Skeletal muscle tissue (tissue), 4 donors: Measurements from ENCODE around the gene CPNE6. TPM values are rescaled to one million over a fixed set of nuclear protein-coding genes. Genes with fewer than 3 reads are reported as not detected.
"Not testable (repeated sequence)": the region's sequence is repeated elsewhere in the genome, so short reads cannot be mapped to it uniquely, and the experiment has no call there.

ENCODE experiments used
- H3K27ac ChIP-seq: one replicate; pipeline ENCODE4 v1.7.0; 2013; ENCODE audit warnings: mild to moderate bottlenecking, low read depth, low read length, inconsistent platforms
- H3K27me3 ChIP-seq, 3 donors: one replicate each; pipeline ENCODE4 v1.7.0; 2013; ENCODE audit warnings: low read length in 3 of 3; ENCODE audit not compliant: control insufficient read depth in 3 of 3, insufficient read depth in 3 of 3
- H3K36me3 ChIP-seq, 3 donors: one replicate each; pipeline ENCODE4 v1.7.0; 2013; ENCODE audit warnings: low read length in 3 of 3; ENCODE audit not compliant: control insufficient read depth in 3 of 3, insufficient read depth in 3 of 3
- H3K4me1 ChIP-seq, 3 donors: one replicate each; pipeline ENCODE4 v1.7.0; 2013; ENCODE audit warnings: low read length in 3 of 3, mild to moderate bottlenecking in 3 of 3; ENCODE audit not compliant: control insufficient read depth in 3 of 3, insufficient read depth in 3 of 3
- H3K4me3 ChIP-seq, 3 donors: one replicate each; pipeline ENCODE4 v1.7.0; 2013; ENCODE audit warnings: low read length in 3 of 3
- H3K9ac ChIP-seq, 3 donors: one replicate each; pipeline ENCODE4 v1.7.0; 2013; ENCODE audit warnings: low read length in 3 of 3, mild to moderate bottlenecking in 3 of 3, moderate library complexity in 2 of 3, low read depth in 1 of 3
- H3K9me3 ChIP-seq, 3 donors: one replicate each; pipeline ENCODE4 v1.7.0; 2013; ENCODE audit warnings: low read length in 3 of 3; ENCODE audit not compliant: control insufficient read depth in 3 of 3
- total RNA-seq: library from RNA; depleted of rRNA; stranded (reverse); fragments of >200 nt; gene quantifications from one replicate; pipeline ENCODE4 v1.2.3, GENCODE V29; 2014
- donor health status: Osteomylitis.

CPNE6 gene
- total RNA-seq, 1 donor from 2014 or later: not detected

DNA sequence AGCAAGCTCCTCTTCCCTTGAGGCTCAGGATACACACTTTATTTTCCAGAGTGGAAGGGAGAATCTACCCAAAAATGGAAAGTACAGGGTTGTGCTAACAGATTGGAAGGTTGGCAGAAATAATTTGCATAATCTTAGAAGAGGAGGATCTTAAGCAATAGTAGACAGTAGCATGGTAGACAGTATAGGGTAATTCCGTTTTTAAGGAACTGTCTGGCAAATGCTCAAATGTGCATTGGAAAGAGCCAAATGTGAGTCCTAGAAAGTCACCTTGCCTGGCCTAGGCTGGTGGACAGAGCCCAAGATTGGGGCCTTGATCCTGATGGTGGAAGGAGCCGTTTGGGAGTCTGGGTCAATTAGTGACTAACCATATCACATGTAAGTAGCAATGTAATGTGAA lies 32.7 kb upstream of the CPNE6 start:
- no peak overlapping the region for H3K27ac ChIP-seq
- peaks cover 0 to 10% (median 3%) of the 10 kb centered on the region in 3 donors for H3K4me1 ChIP-seq
- H3K9me3 ChIP-seq: no peaks in the 10 kb centered on the region
- no peak overlapping the region for H3K4me3 ChIP-seq
- no peak overlapping the region for H3K9ac ChIP-seq
- H3K36me3 ChIP-seq: no peaks in the 10 kb centered on the region
- H3K27me3 ChIP-seq: peaks cover 0 to 3% (median 0%) of the 10 kb centered on the region in 3 donors

DNA sequence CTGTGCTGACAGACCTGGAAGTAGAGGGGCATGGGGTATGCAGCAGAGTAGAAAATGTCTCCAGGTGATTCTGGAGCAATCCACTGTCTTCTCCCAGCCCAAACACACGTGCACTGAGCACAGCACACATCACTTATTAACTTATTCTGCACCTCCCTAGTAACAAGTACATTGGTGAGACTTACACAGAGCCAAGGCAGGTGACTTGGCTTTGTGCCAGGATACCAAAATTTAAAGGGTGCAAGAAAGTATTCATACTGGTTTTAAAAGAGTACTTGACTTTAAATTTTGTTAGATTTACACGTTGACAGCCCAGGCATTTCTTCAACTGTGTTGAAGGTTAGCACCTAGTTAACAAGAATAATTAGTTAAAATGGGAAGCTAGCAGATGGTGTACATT lies 30.7 kb upstream of the CPNE6 start:
- no peaks in the 10 kb centered on the region for H3K36me3 ChIP-seq
- H3K27me3 ChIP-seq: peaks cover 0 to 3% (median 0%) of the 10 kb centered on the region in 3 donors
- H3K4me1 ChIP-seq: peaks cover 0 to 9% (median 2%) of the 10 kb centered on the region in 3 donors
- H3K9ac ChIP-seq: no peak overlapping the region
- H3K27ac ChIP-seq: no peak overlapping the region
- no peak overlapping the region for H3K4me3 ChIP-seq
- no peaks in the 10 kb centered on the region for H3K9me3 ChIP-seq

DNA sequence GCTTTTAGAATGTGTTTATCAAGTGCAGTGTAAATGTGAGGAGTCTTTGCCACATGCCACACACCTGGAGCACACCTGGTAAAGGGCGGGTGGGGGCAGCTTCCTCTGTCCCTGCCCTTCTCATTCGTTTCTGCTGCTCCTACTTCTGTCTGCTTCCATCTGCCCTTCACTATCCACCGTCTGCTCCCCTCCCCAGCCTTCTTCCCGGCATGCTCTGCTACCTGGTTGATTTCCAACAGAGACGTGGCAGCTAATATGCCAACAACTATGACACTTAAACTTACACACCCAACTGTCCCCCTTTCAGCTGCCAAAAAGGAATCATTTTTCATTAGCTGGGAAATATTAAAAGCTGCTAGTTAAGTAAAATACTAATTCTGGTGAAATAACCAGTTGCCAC lies 28.6 kb upstream of the CPNE6 start:
- H3K4me1 ChIP-seq: no peaks in the 10 kb centered on the region
- H3K27ac ChIP-seq: no peak overlapping the region
- H3K36me3 ChIP-seq: no peaks in the 10 kb centered on the region
- no peak overlapping the region for H3K4me3 ChIP-seq
- H3K9ac ChIP-seq: peak overlapping the region in 1 of 3 donors; percentile 51
- no peaks in the 10 kb centered on the region for H3K9me3 ChIP-seq
- H3K27me3 ChIP-seq: peaks cover 0 to 3% (median 0%) of the 10 kb centered on the region in 3 donors

DNA sequence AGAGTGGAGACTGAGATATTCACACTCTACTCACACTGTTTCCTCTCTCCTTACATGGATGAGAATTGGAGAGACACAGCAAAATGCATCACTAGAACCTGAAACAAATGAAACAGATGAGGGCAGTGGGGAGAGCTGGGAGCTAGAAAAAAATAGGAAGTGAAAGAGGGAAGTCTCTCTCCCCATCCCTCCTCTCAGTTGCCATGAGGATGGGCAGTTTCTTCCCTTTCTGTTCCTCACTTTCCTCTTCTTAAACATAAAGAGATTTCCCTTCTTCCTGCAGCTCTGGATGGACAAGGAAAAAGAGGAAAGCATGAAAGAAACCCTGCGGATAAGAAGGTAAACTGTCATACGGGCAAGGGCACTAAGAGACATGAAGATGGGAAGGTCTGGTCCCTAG lies 22.4 kb upstream of the CPNE6 start:
- H3K27ac ChIP-seq, H3K9me3 ChIP-seq, H3K36me3 ChIP-seq, H3K4me3 ChIP-seq, H3K9ac ChIP-seq: not testable (repeated sequence)
- Histone ChIP-seq H3K27me3 (peaks cover 5 to 12% (median 6%) of the 10 kb centered on the region in 3 donors), H3K4me1 (peaks cover 14 to 18% (median 15%) of the 10 kb centered on the region in 3 donors)

DNA sequence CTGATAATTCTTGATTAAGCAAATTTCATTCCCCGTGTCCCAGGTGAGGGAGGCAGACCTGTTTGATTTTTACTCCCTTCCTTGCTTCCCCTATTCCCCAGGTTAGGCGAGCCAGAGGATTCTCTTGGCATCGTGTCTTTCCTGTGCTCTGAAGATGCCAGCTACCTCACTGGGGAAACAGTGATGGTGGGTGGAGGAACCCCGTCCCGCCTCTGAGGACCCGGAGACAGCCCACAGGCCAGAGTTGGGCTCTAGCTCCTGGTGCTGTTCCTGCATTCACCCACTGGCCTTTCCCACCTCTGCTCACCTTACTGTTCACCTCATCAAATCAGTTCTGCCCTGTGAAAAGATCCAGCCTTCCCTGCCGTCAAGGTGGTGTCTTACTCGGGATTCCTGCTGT lies 20.6 kb upstream of the CPNE6 start:
- Histone ChIP-seq H3K27me3 (peaks cover 11 to 28% (median 16%) of the 10 kb centered on the region in 3 donors), H3K4me1 (peaks cover 14 to 18% (median 15%) of the 10 kb centered on the region in 3 donors)
- H3K9ac ChIP-seq, H3K36me3 ChIP-seq, H3K4me3 ChIP-seq, H3K27ac ChIP-seq, H3K9me3 ChIP-seq: not testable (repeated sequence)

DNA sequence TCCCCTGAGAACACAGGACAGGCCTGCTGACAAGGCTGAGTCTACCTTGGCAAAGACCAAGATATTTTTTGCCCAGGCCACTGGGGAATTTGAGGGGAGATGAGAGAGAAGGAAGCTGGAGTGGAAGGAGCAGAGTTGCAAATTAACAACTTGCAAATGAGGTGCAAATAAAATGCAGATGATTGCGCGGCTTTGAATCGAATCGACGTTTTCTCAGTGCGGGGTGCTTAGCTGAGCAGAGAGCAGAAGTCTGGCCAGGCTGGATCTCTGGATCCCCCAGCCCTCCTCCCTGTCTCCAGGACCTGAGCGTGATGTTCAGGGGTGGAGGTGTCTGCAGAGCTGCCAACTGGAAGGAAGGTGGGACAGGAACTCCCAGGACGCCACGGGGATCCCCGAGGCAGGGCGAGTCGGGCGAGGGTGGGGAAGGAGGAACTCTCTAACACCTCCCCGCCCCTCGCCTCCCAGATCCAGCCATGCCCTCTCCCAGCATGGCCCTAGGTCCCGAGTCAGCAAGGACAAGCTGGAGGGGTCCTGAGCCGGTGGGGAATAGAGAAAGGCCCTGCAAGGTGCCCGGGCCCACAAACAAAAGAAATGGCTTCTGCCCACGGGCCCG lies 20.1 kb upstream of the CPNE6 start:
- Histone ChIP-seq H3K9me3 (no peaks in the 10 kb centered on the region), H3K4me1 (peaks cover 14 to 18% (median 15%) of the 10 kb centered on the region in 3 donors), H3K36me3 (no peaks in the 10 kb centered on the region), H3K27ac (no peak overlapping the region), H3K9ac (peak overlapping the region; percentile 72 to 82 (median 81)), H3K27me3 (peaks cover 11 to 31% (median 16%) of the 10 kb centered on the region in 3 donors), H3K4me3 (peak overlapping the region; percentile 59 to 78 (median 78))

DNA sequence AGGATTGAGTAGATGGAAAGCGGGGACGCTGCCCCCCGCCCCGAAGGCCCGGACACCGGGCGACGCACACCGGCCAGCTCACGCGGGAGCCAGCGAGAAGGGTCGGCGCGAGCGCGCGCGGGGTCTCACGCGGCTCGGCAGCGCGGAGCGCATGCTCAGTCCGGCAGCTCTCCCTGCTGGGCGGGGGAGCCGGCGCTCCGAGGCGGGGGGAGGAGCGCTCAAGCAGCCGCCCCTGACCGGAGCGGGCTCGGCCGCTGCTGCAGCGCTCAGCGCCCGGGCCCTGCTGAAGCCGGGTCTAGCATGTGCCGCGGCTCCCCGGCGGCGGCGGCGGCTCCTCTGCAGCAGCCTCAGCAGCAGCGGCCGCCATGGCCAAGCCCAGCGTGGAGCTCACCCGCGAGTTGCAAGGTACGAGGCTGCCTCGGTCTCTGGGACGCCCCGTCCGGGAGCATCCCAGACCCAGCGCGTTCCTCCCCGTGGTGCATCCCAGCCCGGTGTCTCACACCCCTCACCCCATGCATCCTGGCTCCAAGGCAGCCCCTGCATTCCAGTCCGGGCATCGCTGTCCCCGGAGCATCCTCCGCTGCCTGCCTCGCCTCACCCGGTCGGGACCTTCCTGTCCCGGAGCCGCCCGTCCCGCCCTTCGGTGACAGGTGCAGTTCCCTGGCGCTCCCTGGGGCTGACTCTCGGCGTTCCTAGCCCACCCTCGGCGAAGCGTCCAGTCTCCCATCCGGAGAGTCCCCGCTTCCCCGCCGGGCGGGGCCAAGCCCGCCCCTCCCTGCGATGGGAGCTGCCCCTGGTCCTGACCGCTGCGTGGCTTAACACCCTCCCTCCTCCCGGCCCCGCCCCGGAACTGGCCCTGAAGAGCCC lies 19.3 kb upstream of the CPNE6 start, which contains the start of gene CARMIL3:
CARMIL3 (plus strand) TSS at position 221 of the 867 bp plus-strand sequence; CDS start at position 366, 145 bp downstream.
- H3K4me1 ChIP-seq: peaks cover 14 to 18% (median 15%) of the 10 kb centered on the region in 3 donors
- peak within 1 kb of the TSS; percentile 72 to 82 (median 81) for H3K9ac ChIP-seq
- H3K4me3 ChIP-seq: peak within 1 kb of the TSS; percentile 66 to 78 (median 78)
- no peaks in the 10 kb centered on the region for H3K36me3 ChIP-seq
- no peaks in the 10 kb centered on the region for H3K9me3 ChIP-seq
- no peak within 1 kb of the TSS for H3K27ac ChIP-seq
- H3K27me3 ChIP-seq: peaks cover 11 to 31% (median 16%) of the 10 kb centered on the region in 3 donors

DNA sequence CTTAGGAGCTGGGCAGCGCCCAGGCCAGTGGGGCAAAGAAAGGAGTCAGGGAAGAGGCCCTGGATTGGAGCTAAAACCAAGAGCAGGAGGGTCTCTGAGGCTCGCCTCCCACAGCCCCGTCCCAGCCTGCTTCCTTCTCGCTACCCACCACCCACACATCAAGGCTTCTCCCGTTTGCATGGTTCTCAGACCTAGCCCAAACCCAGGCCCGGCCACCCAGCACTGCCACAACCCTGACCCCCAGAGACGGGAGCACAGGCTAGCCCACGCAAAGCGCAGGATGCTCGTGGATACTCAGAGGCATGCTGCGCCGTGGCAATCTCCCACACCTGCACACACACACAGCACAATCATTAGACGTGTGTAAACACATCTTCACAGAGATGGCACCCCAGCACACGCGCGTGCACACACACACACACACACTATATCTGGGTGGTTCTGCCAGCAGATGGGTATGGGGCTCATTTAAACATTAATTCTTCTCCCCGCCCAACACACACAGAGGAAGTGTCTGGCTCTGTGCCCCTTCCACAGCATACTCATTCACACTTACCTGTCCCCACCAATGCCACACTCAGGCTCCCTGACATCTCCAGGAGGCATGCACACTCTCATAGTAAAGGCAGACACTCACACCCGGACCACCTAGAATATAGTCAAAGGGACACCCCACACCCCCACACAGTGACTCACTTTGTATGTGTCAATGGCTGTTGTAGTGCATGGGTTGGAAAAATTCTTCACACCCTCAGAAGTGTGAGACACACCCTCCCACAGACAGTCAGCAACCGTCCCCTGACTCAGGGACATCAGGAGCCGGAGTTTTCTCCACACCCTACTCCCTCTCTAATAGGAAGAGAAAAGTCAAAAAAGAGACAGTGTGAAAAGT lies 18.5 kb upstream of the CPNE6 start:
- Histone ChIP-seq H3K4me3 (peak overlapping the region in 2 of 3 donors; percentile 78), H3K36me3 (no peaks in the 10 kb centered on the region), H3K9me3 (no peaks in the 10 kb centered on the region), H3K4me1 (peaks cover 14 to 18% (median 15%) of the 10 kb centered on the region in 3 donors), H3K27ac (no peak overlapping the region), H3K27me3 (peaks cover 11 to 31% (median 16%) of the 10 kb centered on the region in 3 donors), H3K9ac (peak overlapping the region in 1 of 3 donors; percentile 53)

DNA sequence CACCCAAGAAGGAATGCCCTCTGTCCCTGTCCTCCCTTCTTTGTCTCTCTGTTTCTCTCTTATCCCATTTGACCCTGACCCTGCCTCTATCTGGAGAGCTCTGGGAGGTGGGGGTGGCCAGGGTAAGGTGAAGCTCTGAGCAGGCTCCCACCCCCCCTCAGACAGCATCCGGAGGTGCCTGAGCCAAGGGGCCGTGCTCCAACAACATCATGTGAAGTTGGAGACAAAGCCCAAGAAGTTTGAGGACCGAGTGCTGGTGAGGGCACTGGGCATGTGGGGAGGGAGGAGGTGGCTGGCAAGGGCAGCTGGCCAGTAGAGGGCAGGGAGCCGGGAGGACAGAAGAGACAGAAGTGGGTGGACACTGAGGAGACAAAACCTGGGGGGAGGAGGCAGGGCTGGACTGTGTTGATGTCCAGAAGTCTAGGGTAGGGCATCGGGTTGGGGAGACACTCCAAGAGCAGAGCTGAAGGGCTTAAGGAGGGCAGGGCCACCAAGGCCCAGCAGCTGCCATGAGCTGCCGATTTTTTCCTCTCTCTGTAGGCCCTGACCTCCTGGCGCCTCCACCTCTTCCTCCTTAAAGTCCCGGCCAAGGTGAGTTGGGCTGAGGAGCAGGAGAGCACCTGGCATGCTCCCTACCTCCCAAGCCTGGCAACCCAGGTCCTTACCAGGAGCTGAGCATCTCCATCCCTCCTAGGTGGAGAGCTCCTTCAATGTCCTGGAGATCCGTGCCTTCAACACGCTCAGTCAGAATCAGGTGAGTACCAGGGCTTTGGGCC lies 17.6 kb upstream of the CPNE6 start:
- no peak overlapping the region for H3K9ac ChIP-seq
- no peaks in the 10 kb centered on the region for H3K36me3 ChIP-seq
- H3K27ac ChIP-seq: no peak overlapping the region
- no peak overlapping the region for H3K4me3 ChIP-seq
- no peaks in the 10 kb centered on the region for H3K9me3 ChIP-seq
- peaks cover 14 to 21% (median 15%) of the 10 kb centered on the region in 3 donors for H3K4me1 ChIP-seq
- peaks cover 11 to 31% (median 16%) of the 10 kb centered on the region in 3 donors for H3K27me3 ChIP-seq
